Liver (tissue), 3 donors: ENCODE data around the gene GLS.

ENCODE experiments used
- ATF3 ChIP-seq: IDR thresholded peaks from 2 replicates; pipeline ENCODE4 v1.6.1; 2016; ENCODE audit warnings: antibody characterized with exemption
- HNF4G ChIP-seq: IDR thresholded peaks from 2 replicates; pipeline ENCODE4 v1.6.1; 2016; ENCODE audit warnings: antibody characterized with exemption
- JUND ChIP-seq, 2 donors: IDR thresholded peaks; 2 replicates each; pipeline ENCODE4 v1.6.1; 2016; ENCODE audit warnings: antibody characterized with exemption in 2 of 2
- MAX ChIP-seq: IDR thresholded peaks from 2 replicates; pipeline ENCODE4 v1.6.1; 2016; ENCODE audit warnings: antibody characterized with exemption
- SP1 ChIP-seq: IDR thresholded peaks from 2 replicates; pipeline ENCODE4 v1.6.1; 2018; ENCODE audit warnings: antibody characterized with exemption, mild to moderate bottlenecking
- TAF1 ChIP-seq: conservative IDR thresholded peaks from 2 replicates; pipeline ENCODE4 v1.6.1; 2016; ENCODE audit warnings: antibody characterized with exemption, mild to moderate bottlenecking
- YY1 ChIP-seq: IDR thresholded peaks from 2 replicates; pipeline ENCODE4 v1.6.1; 2016; ENCODE audit warnings: antibody characterized with exemption, mild to moderate bottlenecking
- TF ChIP-seq, protein P1 (sequence below): fragments of 150-350 bp; IDR thresholded peaks from 2 replicates; pipeline ENCODE4 v1.5.1; 2017; ENCODE audit warnings: improper control_type of control experiment, low read depth, low read length; ENCODE audit not compliant: missing input control
- TF ChIP-seq, protein P2 (sequence below): IDR thresholded peaks from 2 replicates; pipeline ENCODE4 v1.6.1; 2016; ENCODE audit warnings: antibody characterized with exemption, mild to moderate bottlenecking
- TF ChIP-seq, protein P3 (sequence below): IDR thresholded peaks from 2 replicates; pipeline ENCODE4 v1.6.1; 2016; ENCODE audit warnings: antibody characterized with exemption
- donor health status: healthy.
- donor health status: healthy.

GRCh38 chr2:190973726-190974628 lies 93.4 kb downstream of the GLS start:
- TF ChIP-seq, protein P1, sequence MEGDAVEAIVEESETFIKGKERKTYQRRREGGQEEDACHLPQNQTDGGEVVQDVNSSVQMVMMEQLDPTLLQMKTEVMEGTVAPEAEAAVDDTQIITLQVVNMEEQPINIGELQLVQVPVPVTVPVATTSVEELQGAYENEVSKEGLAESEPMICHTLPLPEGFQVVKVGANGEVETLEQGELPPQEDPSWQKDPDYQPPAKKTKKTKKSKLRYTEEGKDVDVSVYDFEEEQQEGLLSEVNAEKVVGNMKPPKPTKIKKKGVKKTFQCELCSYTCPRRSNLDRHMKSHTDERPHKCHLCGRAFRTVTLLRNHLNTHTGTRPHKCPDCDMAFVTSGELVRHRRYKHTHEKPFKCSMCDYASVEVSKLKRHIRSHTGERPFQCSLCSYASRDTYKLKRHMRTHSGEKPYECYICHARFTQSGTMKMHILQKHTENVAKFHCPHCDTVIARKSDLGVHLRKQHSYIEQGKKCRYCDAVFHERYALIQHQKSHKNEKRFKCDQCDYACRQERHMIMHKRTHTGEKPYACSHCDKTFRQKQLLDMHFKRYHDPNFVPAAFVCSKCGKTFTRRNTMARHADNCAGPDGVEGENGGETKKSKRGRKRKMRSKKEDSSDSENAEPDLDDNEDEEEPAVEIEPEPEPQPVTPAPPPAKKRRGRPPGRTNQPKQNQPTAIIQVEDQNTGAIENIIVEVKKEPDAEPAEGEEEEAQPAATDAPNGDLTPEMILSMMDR = no peak
- TF ChIP-seq TAF1 (no peak), YY1 (no peak), ATF3 (no peak), SP1 (no peak), MAX (no peak), JUND (IDR thresholded peaks at IDR 0.05) (no peak), HNF4G (no peak)
- TF ChIP-seq, protein P2, sequence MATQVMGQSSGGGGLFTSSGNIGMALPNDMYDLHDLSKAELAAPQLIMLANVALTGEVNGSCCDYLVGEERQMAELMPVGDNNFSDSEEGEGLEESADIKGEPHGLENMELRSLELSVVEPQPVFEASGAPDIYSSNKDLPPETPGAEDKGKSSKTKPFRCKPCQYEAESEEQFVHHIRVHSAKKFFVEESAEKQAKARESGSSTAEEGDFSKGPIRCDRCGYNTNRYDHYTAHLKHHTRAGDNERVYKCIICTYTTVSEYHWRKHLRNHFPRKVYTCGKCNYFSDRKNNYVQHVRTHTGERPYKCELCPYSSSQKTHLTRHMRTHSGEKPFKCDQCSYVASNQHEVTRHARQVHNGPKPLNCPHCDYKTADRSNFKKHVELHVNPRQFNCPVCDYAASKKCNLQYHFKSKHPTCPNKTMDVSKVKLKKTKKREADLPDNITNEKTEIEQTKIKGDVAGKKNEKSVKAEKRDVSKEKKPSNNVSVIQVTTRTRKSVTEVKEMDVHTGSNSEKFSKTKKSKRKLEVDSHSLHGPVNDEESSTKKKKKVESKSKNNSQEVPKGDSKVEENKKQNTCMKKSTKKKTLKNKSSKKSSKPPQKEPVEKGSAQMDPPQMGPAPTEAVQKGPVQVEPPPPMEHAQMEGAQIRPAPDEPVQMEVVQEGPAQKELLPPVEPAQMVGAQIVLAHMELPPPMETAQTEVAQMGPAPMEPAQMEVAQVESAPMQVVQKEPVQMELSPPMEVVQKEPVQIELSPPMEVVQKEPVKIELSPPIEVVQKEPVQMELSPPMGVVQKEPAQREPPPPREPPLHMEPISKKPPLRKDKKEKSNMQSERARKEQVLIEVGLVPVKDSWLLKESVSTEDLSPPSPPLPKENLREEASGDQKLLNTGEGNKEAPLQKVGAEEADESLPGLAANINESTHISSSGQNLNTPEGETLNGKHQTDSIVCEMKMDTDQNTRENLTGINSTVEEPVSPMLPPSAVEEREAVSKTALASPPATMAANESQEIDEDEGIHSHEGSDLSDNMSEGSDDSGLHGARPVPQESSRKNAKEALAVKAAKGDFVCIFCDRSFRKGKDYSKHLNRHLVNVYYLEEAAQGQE = no peak
- TF ChIP-seq, protein P3, sequence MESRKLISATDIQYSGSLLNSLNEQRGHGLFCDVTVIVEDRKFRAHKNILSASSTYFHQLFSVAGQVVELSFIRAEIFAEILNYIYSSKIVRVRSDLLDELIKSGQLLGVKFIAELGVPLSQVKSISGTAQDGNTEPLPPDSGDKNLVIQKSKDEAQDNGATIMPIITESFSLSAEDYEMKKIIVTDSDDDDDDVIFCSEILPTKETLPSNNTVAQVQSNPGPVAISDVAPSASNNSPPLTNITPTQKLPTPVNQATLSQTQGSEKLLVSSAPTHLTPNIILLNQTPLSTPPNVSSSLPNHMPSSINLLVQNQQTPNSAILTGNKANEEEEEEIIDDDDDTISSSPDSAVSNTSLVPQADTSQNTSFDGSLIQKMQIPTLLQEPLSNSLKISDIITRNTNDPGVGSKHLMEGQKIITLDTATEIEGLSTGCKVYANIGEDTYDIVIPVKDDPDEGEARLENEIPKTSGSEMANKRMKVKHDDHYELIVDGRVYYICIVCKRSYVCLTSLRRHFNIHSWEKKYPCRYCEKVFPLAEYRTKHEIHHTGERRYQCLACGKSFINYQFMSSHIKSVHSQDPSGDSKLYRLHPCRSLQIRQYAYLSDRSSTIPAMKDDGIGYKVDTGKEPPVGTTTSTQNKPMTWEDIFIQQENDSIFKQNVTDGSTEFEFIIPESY = no peak
